Measurements from ENCODE around the gene CCDC13. TPM values are rescaled to one million over a fixed set of nuclear protein-coding genes. Genes with fewer than 3 reads are reported as not detected.

Gene CCDC13
- total RNA-seq, 1 donor from 2014 or later: 1.0 TPM

GRCh38 chr3:42769477-42770131 is 3.4 kb downstream of the CCDC13 start:
- no peak overlapping the region for H3K27ac Mint-ChIP-seq (ENCODE audit: unreplicated experiment)
- H3K4me1 Mint-ChIP-seq (ENCODE audit: low read depth, unreplicated experiment): no peaks in the 10 kb centered on the region
- peaks cover 6% of the 10 kb centered on the region for H3K36me3 Mint-ChIP-seq (ENCODE audit: unreplicated experiment)
- H3K27me3 Mint-ChIP-seq (ENCODE audit: unreplicated experiment): no peaks in the 10 kb centered on the region
- H3K4me3 Mint-ChIP-seq (ENCODE audit: unreplicated experiment): no peak overlapping the region
- H3K9me3 Mint-ChIP-seq (ENCODE audit: unreplicated experiment): peaks cover 4% of the 10 kb centered on the region
- TF ChIP-seq CTCF (IDR thresholded peaks at IDR 0.05; ENCODE audit: partially characterized antibody, unreplicated experiment): no peak
- DNase-seq: no peak

DNA sequence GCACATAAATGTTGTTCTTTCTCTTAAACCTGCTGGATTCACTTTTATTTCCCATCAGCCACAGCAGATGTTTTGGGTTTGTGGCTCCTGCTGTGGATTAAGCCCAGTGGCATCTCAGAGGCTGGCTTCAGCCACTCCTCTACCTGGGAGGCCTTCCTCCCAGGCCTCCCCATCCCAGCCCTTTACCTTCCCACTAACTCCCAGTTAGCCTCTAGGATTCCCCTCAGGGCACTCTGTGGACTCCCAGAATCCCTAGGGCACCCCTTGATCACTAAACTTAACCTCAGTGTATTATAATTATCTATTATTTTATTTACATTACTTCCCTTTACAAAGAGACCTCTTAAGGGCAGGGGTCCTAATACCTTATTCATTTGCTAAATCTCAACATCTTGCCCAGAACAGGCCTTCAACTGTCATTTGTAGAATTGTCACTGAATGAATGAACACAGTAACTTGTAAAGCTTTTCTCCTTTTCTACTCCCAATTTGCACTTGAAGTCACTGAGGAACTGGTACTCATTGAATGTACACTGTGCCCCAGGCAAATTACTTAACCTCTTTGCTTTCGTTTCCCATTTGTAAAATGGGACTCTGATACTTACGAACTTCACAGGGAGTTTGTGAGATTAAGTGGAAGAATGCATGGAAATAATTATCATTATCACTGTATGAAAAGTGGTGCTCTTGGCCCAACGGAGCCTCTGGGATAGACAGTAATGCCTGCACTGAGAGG is 8.3 kb downstream of the CCDC13 start:
- H3K9me3 Mint-ChIP-seq (ENCODE audit: unreplicated experiment): no peaks in the 10 kb centered on the region
- no peak for DNase-seq

GRCh38 chr3:42764115-42764514 is 8.9 kb downstream of the CCDC13 start:
- H3K9me3 Mint-ChIP-seq (ENCODE audit: unreplicated experiment): no peaks in the 10 kb centered on the region
- H3K36me3 Mint-ChIP-seq (ENCODE audit: unreplicated experiment): no peaks in the 10 kb centered on the region
- no peaks in the 10 kb centered on the region for H3K4me1 Mint-ChIP-seq (ENCODE audit: low read depth, unreplicated experiment)

More for the DNA sequence above, 8.3 kb downstream of the CCDC13 start:
- TF ChIP-seq CTCF (IDR thresholded peaks at IDR 0.05; ENCODE audit: partially characterized antibody, unreplicated experiment): no peak
- Mint-ChIP-seq H3K27ac (ENCODE audit: unreplicated experiment) (no peak overlapping the region), H3K27me3 (ENCODE audit: unreplicated experiment) (peaks cover 2% of the 10 kb centered on the region), H3K4me3 (ENCODE audit: unreplicated experiment) (no peak overlapping the region), H3K36me3 (ENCODE audit: unreplicated experiment) (no peaks in the 10 kb centered on the region), H3K4me1 (ENCODE audit: low read depth, unreplicated experiment) (no peaks in the 10 kb centered on the region)

GRCh38 chr3:42763021-42763420 is 10.0 kb downstream of the CCDC13 start:
- DNase-seq: no peak
- Mint-ChIP-seq H3K36me3 (ENCODE audit: unreplicated experiment) (no peaks in the 10 kb centered on the region), H3K27ac (ENCODE audit: unreplicated experiment) (no peak overlapping the region), H3K4me1 (ENCODE audit: low read depth, unreplicated experiment) (no peaks in the 10 kb centered on the region), H3K9me3 (ENCODE audit: unreplicated experiment) (no peaks in the 10 kb centered on the region), H3K27me3 (ENCODE audit: unreplicated experiment) (peaks cover 2% of the 10 kb centered on the region), H3K4me3 (ENCODE audit: unreplicated experiment) (no peak overlapping the region)
- TF ChIP-seq CTCF (IDR thresholded peaks at IDR 0.05; ENCODE audit: partially characterized antibody, unreplicated experiment): no peak

More at GRCh38 chr3:42764115-42764514, 8.9 kb downstream of the CCDC13 start:
- Mint-ChIP-seq H3K27ac (ENCODE audit: unreplicated experiment) (no peak overlapping the region), H3K4me3 (ENCODE audit: unreplicated experiment) (no peak overlapping the region), H3K27me3 (ENCODE audit: unreplicated experiment) (peaks cover 2% of the 10 kb centered on the region)
- no peak for TF ChIP-seq CTCF (IDR thresholded peaks at IDR 0.05; ENCODE audit: partially characterized antibody, unreplicated experiment)
- DNase-seq: no peak
